Ovary (tissue), 9 donors: ENCODE results near the gene PROX1. TPM values are rescaled to one million over a fixed set of nuclear protein-coding genes. Genes with fewer than 3 reads are reported as not detected.

Source experiments
- DNase-seq, 5 donors: peaks; one replicate each; pipeline ENCODE4 v3.0.0-alpha.2; 2019 to 2020
- H3K27ac ChIP-seq, 2 donors: fragments of 200-600 bp; one replicate each; pipeline versions ENCODE4 v1.5.1 to v1.8.0; 2019 to 2022
- H3K27me3 ChIP-seq: fragments of 200-600 bp; one replicate; pipeline ENCODE4 v1.8.0; 2022
- H3K36me3 ChIP-seq: fragments of 200-600 bp; sonication (generic); one replicate; pipeline ENCODE4 v1.5.1; 2019
- H3K4me1 ChIP-seq: one replicate; pipeline ENCODE4 v1.8.1; 2013; ENCODE audit warnings: mild to moderate bottlenecking, moderate library complexity; ENCODE audit not compliant: insufficient read depth
- H3K4me3 ChIP-seq: fragments of 200-600 bp; sonication (generic); one replicate; pipeline ENCODE4 v1.5.1; 2017
- H3K9me3 ChIP-seq, 2 donors: fragments of 200-600 bp in 1 of 2; sonication (generic) in 1 of 2; one replicate each; pipeline versions ENCODE4 v1.5.1 to v1.8.1; 2013 to 2019; ENCODE audit warnings: mild to moderate bottlenecking in 1 of 2, moderate library complexity in 1 of 2
- EP300 ChIP-seq: sonication (generic); formaldehyde crosslinking; IDR thresholded peaks from one replicate; pipeline ENCODE4 v1.6.1; 2017; ENCODE audit warnings: antibody characterized with exemption
- POLR2A ChIP-seq: fragments of 450-650 bp; IDR thresholded peaks from one replicate; pipeline ENCODE4 v1.6.1; 2017; ENCODE audit warnings: antibody characterized with exemption, mild to moderate bottlenecking, moderate library complexity
- WGBS, 3 donors: extraction: QIAGEN DNeasy Blood & Tissue Kit in 1 of 3; methylation state at CpG; one replicate each; pipeline versions ENCODE4 v1.1.5 to v1.1.7; 2013 to 2017; 5-methylcytosine and 5-hydroxymethylcytosine counted together
- intact Hi-C, 4 donors: fragments of 100-400 bp; cut with DNase I; formaldehyde crosslinking; loops; one replicate each; pipeline versions ENCODE4 v1.11.0 to v1.15.1; 2022 to 2023
- polyA plus RNA-seq, 2 donors: library from polyadenylated mRNA; stranded (reverse); fragments of 200-250 nt in 1 of 2; fragments of 350-450 nt in 1 of 2; fragmentation: Illumina TruSeq in 1 of 2; extraction: RNeasy Lipid Tissue Mini Kit (QIAGEN cat#74804) in 1 of 2; gene quantifications; one replicate each; pipeline ENCODE4 v1.2.3, GENCODE V29; 2013 to 2014
- total RNA-seq, 7 donors: library from RNA; depleted of rRNA in 2 of 7; stranded (reverse); fragments of >200 nt in 2 of 7; fragmentation: NEBNext Ultra II Directional in 3 of 7; extraction: Animal tissue kit (Norgen Biotek cat#: 25700) in 3 of 7; gene quantifications; one replicate each; pipeline versions ENCODE4 v1.1.0 to v1.2.4, GENCODE V29; 2016 to 2023
- TF ChIP-seq, protein P1 (sequence below), 3 donors: fragments of 450-650 bp in 2 of 3; fragments of 200-600 bp in 1 of 3; IDR thresholded peaks; one replicate each; pipeline versions ENCODE4 v1.5.1 to v1.8.0; 2016 to 2022; ENCODE audit warnings: antibody characterized with exemption in 3 of 3, mild to moderate bottlenecking in 1 of 3
- donor health status: DM: no; HTN: no; CAD: no; lungs with moderate emphysema.
- donor health status: DM: no; HTN: no; CAD: no.
- donor health status: Bipolar disorder and iron deficiency.
- donor health status: DM: yes; HTN: yes; CAD: no.
- donor health status: DM: no; HTN: no; CAD: no.
- donor health status: DM: yes; HTN: yes; CAD: no.

PROX1 gene
- total and polyA plus RNA-seq, 9 donors, result 3.6 to 23.6 (median 13.2) TPM

- no peak overlapping the region for H3K4me3 ChIP-seq
- TF ChIP-seq, protein P1, sequence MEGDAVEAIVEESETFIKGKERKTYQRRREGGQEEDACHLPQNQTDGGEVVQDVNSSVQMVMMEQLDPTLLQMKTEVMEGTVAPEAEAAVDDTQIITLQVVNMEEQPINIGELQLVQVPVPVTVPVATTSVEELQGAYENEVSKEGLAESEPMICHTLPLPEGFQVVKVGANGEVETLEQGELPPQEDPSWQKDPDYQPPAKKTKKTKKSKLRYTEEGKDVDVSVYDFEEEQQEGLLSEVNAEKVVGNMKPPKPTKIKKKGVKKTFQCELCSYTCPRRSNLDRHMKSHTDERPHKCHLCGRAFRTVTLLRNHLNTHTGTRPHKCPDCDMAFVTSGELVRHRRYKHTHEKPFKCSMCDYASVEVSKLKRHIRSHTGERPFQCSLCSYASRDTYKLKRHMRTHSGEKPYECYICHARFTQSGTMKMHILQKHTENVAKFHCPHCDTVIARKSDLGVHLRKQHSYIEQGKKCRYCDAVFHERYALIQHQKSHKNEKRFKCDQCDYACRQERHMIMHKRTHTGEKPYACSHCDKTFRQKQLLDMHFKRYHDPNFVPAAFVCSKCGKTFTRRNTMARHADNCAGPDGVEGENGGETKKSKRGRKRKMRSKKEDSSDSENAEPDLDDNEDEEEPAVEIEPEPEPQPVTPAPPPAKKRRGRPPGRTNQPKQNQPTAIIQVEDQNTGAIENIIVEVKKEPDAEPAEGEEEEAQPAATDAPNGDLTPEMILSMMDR (IDR thresholded peaks at IDR 0.05), result no peak
- TF ChIP-seq POLR2A, result no peak
- TF ChIP-seq EP300, result no peak
- no peaks in the 10 kb centered on the region for H3K36me3 ChIP-seq
- H3K9me3 ChIP-seq, result no peaks in the 10 kb centered on the region
- no peaks in the 10 kb centered on the region for H3K27me3 ChIP-seq
- DNase-seq, result no peak
- H3K4me1 ChIP-seq, result no peaks in the 10 kb centered on the region
- intact Hi-C loops, result no loop called here
- 51 to 61% (median 57%) methylated on average over 8 of the region's 8 CpGs for WGBS, 3 donors
- no peak overlapping the region for H3K27ac ChIP-seq
These were observed 30.9 kb downstream of the PROX1 start for GRCh38 chr1:214018386-214019268.

- Histone ChIP-seq H3K27me3 (no peaks in the 10 kb centered on the region), H3K36me3 (no peaks in the 10 kb centered on the region), H3K9me3 (no peaks in the 10 kb centered on the region), H3K4me1 (no peaks in the 10 kb centered on the region), H3K27ac (no peak overlapping the region), H3K4me3 (no peak overlapping the region)
- WGBS, 3 donors, result 89 to 95% (median 95%) methylated on average over 13 of the region's 13 CpGs
- intact Hi-C loops, result no loop called here
- no peak for DNase-seq
- TF ChIP-seq, protein P1 (IDR thresholded peaks at IDR 0.05), result no peak
- no peak for TF ChIP-seq EP300
- TF ChIP-seq POLR2A, result no peak
These were observed 31.7 kb downstream of the PROX1 start for GRCh38 chr1:214019499-214019898.

GRCh38 chr1:214021321-214021720 is 33.5 kb downstream of the PROX1 start:
- Histone ChIP-seq H3K36me3 (no peaks in the 10 kb centered on the region), H3K27me3 (no peaks in the 10 kb centered on the region), H3K4me1 (no peaks in the 10 kb centered on the region), H3K4me3 (no peak overlapping the region), H3K27ac (no peak overlapping the region), H3K9me3 (no peaks in the 10 kb centered on the region)
- intact Hi-C loops, result no loop called here
- no peak for TF ChIP-seq EP300
- TF ChIP-seq, protein P1 (IDR thresholded peaks at IDR 0.05), result no peak
- TF ChIP-seq POLR2A, result no peak
- no peak for DNase-seq
- 91 to 92% (median 91%) methylated on average over 3 of the region's 3 CpGs for WGBS, 3 donors

- Histone ChIP-seq H3K9me3 (no peaks in the 10 kb centered on the region), H3K36me3 (no peaks in the 10 kb centered on the region), H3K27me3 (no peaks in the 10 kb centered on the region), H3K4me3 (no peak overlapping the region), H3K4me1 (peaks cover 5% of the 10 kb centered on the region), H3K27ac (no peak overlapping the region)
- intact Hi-C loops, result no loop called here
- no peak for DNase-seq
- WGBS, 3 donors, result 80 to 89% (median 86%) methylated on average over 5 of the region's 5 CpGs
- TF ChIP-seq, protein P1 (IDR thresholded peaks at IDR 0.05), result no peak
- TF ChIP-seq EP300 (no peak), POLR2A (no peak)
These were observed 34.5 kb downstream of the PROX1 start for GRCh38 chr1:214022229-214022791.
